Activated B cell treated with CpG ODN at 0.5 μM for 24 hours (primary cell): ENCODE data around the gene BCO2. TPM values are rescaled to one million over a fixed set of nuclear protein-coding genes. Genes with fewer than 3 reads are reported as not detected.

Source experiments
- ATAC-seq: fragments of 200-7000 bp; cut with Tn5 transposase; one replicate; pipeline ENCODE4 v1.10.0; 2021; ENCODE audit warnings: low read depth, mild to moderate bottlenecking, moderate library complexity
- CTCF ChIA-PET: fragments of 350-600 bp; sonication (Branson Sonifier 250); formaldehyde crosslinking; loops from one replicate; lab custom pipeline; 2021; ENCODE audit warnings: antibody characterized with exemption; lab: Charles Lee
- POLR2A ChIA-PET: fragments of 350-600 bp; sonication (Branson Sonifier 250); formaldehyde crosslinking; loops from one replicate; lab custom pipeline; 2021; ENCODE audit warnings: antibody characterized with exemption; lab: Charles Lee
- DNase-seq: peaks from one replicate; pipeline ENCODE4 v3.0.0; 2022
- H3K27ac Mint-ChIP-seq: one replicate; pipeline ENCODE4 v1.8.0; 2020; ENCODE audit warnings: mixed read lengths
- H3K27me3 Mint-ChIP-seq: one replicate; pipeline ENCODE4 v1.8.0; 2021; ENCODE audit warnings: mixed read lengths
- H3K36me3 Mint-ChIP-seq: one replicate; pipeline ENCODE4 v1.8.0; 2021; ENCODE audit warnings: low read depth, mixed read lengths
- H3K4me1 Mint-ChIP-seq: one replicate; pipeline ENCODE4 v1.8.0; 2021; ENCODE audit warnings: mixed read lengths
- H3K4me3 Mint-ChIP-seq: one replicate; pipeline ENCODE4 v1.8.0; 2020; ENCODE audit warnings: mild to moderate bottlenecking, mixed read lengths
- H3K9me3 Mint-ChIP-seq: one replicate; pipeline ENCODE4 v1.8.0; 2020; ENCODE audit warnings: mixed read lengths
- intact Hi-C: fragments of 100-400 bp; cut with micrococcal nuclease; formaldehyde crosslinking; loops from one replicate; pipeline ENCODE4 v1.15.1; 2024
- total RNA-seq: library from RNA; stranded (reverse); gene quantifications from 2 replicates; pipeline ENCODE4 v1.2.3, GENCODE V29; 2022
- TF ChIP-seq, protein P1 (sequence below): fragments of 200-600 bp; IDR thresholded peaks from one replicate; pipeline ENCODE4 v1.8.0; 2022; ENCODE audit warnings: antibody characterized with exemption, mild to moderate bottlenecking

The BCO2 gene
- total RNA-seq, 1 donor from 2014 or later = 1.4 TPM

DNA sequence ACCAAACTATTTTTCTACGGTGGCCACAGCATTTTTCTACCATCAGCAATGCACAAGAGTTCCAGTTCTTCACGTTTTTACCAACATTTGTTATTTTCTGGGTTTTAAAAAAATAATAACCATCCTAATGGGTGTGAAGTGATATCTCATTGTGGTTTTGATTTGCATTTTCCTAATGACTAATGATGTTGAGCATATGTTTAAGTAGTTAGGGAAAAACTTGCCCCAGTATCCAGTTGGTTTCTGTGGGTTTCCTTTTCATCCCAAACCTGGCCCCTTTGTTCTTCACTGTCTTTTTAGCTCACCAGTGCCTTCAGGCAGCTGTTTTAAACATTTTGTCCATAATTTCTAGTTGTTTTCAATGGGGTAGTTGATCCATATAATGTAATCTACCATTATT, 36.2 kb downstream of the BCO2 start:
- Mint-ChIP-seq H3K27me3 (no peaks in the 10 kb centered on the region), H3K27ac (no peak overlapping the region), H3K9me3 (no peaks in the 10 kb centered on the region), H3K36me3 (no peaks in the 10 kb centered on the region), H3K4me3 (no peak overlapping the region), H3K4me1 (peaks cover 7% of the 10 kb centered on the region)
- TF ChIP-seq, protein P1, sequence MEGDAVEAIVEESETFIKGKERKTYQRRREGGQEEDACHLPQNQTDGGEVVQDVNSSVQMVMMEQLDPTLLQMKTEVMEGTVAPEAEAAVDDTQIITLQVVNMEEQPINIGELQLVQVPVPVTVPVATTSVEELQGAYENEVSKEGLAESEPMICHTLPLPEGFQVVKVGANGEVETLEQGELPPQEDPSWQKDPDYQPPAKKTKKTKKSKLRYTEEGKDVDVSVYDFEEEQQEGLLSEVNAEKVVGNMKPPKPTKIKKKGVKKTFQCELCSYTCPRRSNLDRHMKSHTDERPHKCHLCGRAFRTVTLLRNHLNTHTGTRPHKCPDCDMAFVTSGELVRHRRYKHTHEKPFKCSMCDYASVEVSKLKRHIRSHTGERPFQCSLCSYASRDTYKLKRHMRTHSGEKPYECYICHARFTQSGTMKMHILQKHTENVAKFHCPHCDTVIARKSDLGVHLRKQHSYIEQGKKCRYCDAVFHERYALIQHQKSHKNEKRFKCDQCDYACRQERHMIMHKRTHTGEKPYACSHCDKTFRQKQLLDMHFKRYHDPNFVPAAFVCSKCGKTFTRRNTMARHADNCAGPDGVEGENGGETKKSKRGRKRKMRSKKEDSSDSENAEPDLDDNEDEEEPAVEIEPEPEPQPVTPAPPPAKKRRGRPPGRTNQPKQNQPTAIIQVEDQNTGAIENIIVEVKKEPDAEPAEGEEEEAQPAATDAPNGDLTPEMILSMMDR = no peak
- POLR2A ChIA-PET = no interaction called here
- intact Hi-C loops = loop anchor here (10.0 kb wide), 2 partner anchors 373 to 903 kb away; no protein-coding TSS in a partner anchor
- DNase-seq = no peak
- no peak for ATAC-seq
- CTCF ChIA-PET = interaction anchor here (0.8 to 1.1 kb wide), 3 partner anchors 8 to 69 kb away, joined by 3 to 4 read pairs (median 3); no protein-coding TSS in a partner anchor

DNA sequence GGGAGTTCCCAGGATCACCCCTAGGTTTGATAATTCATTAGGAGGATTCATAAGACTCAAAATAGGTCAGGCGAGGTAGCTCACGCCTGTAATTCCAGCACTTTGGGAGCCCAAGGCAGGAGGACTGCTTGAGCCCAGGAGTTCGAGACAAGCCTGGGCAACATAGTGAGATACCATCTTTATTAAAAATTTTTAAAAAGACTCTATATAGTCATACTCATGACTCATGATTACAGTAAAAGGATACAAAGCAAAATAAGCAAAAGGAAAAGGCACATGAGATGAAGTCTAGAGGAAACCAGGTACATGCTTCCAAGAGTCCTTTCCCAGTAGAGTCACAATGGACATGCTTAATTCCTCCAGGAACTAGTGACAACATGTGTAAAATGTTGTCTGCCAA, 37.0 kb downstream of the BCO2 start:
- Mint-ChIP-seq H3K4me3 (no peak overlapping the region), H3K4me1 (peaks cover 7% of the 10 kb centered on the region), H3K36me3 (no peaks in the 10 kb centered on the region), H3K9me3 (no peaks in the 10 kb centered on the region), H3K27me3 (no peaks in the 10 kb centered on the region), H3K27ac (no peak overlapping the region)
- no peak for ATAC-seq
- POLR2A ChIA-PET = no interaction called here
- TF ChIP-seq, protein P1 = no peak
- intact Hi-C loops = loop anchor here (10.0 kb wide), 2 partner anchors 373 to 903 kb away; no protein-coding TSS in a partner anchor
- CTCF ChIA-PET = interaction anchor here (0.8 to 1.1 kb wide), 3 partner anchors 8 to 68 kb away, joined by 3 to 4 read pairs (median 3); no protein-coding TSS in a partner anchor
- DNase-seq = no peak

DNA sequence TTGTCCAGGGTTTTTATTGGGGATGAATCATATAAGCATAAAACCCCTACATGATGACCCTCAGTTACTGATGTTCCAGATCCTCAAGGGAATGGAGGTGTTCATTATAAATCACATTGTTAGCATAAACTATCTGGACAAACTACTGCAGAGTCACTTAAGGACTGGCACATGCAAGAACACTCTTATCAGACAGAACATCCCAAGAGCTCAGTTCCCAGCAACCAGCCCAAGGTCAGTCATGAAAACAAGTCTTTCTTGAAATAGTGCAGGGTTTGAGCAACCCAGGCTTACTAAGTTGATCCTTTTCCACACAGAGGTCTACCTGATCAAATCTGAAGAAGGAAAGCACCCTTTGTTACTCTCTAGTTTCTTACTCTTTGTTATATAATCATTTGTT, 37.4 kb downstream of the BCO2 start:
- ChIA-PET POLR2A (no interaction called here), CTCF (interaction anchor here (1.0 kb wide), 1 partner anchor 8 kb away, joined by 3 read pairs; no protein-coding TSS in a partner anchor)
- H3K27me3 Mint-ChIP-seq = no peaks in the 10 kb centered on the region
- no peaks in the 10 kb centered on the region for H3K9me3 Mint-ChIP-seq
- intact Hi-C loops = loop anchor here (10.0 kb wide), 2 partner anchors 372 to 902 kb away; no protein-coding TSS in a partner anchor
- no peak for ATAC-seq
- H3K4me3 Mint-ChIP-seq = no peak overlapping the region
- H3K27ac Mint-ChIP-seq = no peak overlapping the region
- peaks cover 7% of the 10 kb centered on the region for H3K4me1 Mint-ChIP-seq
- TF ChIP-seq, protein P1 = no peak
- no peak for DNase-seq
- H3K36me3 Mint-ChIP-seq = no peaks in the 10 kb centered on the region

DNA sequence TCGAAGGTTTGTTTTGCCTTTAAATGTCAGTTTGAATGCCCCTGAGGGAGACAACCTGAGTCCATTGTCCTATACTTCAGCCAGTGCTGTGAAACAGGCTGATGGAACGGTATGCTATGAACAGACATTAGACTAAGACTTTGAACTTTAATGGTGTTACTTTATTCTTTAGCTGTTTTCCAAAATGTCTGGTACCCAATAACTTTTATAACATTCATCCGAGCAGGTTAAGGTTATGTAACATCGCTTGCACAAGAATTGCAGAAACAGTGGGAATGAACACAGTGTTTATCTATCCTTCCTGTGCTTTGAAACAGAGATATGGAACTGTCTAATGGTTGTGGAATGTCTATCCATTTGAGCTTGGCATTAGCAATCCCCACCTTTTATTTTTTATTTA, 38.4 kb downstream of the BCO2 start:
- no peaks in the 10 kb centered on the region for H3K36me3 Mint-ChIP-seq
- intact Hi-C loops = loop anchor here (10.0 kb wide), 2 partner anchors 371 to 901 kb away; no protein-coding TSS in a partner anchor
- TF ChIP-seq, protein P1 = no peak
- POLR2A ChIA-PET = no interaction called here
- H3K4me1 Mint-ChIP-seq = peaks cover 7% of the 10 kb centered on the region
- no peak overlapping the region for H3K4me3 Mint-ChIP-seq
- DNase-seq = no peak
- ATAC-seq = no peak
- no peak overlapping the region for H3K27ac Mint-ChIP-seq
- H3K27me3 Mint-ChIP-seq = no peaks in the 10 kb centered on the region
- CTCF ChIA-PET = interaction anchor here (11.5 kb wide), 1 partner anchor 66 kb away, joined by 166 read pairs; no protein-coding TSS in a partner anchor
- H3K9me3 Mint-ChIP-seq = no peaks in the 10 kb centered on the region

DNA sequence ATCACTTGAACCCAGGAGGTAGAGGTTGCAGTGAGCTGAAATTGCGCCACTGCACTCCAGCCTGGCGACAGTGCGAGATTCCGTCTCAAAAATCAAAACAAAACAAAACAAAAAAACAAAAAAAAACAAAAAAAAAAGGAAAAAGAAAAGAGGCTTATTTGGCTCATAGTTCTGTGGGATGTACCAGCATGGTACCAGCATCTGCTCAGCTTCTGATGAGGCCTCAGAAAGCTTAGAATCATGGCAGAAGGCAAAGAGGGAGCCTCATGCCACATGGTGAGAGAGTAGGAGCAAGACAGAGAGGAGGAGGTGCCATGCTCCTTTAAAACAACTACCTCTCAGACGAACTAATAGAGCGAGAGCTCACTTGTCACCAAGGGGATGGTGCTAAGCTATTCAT, 40.3 kb downstream of the BCO2 start:
- CTCF ChIA-PET = interaction anchor here (0.9 to 11.5 kb wide), 2 partner anchors 64 to 338 kb away, joined by 4 to 166 read pairs; no protein-coding TSS in a partner anchor
- no peak overlapping the region for H3K4me3 Mint-ChIP-seq
- H3K36me3 Mint-ChIP-seq = no peaks in the 10 kb centered on the region
- no peak overlapping the region for H3K27ac Mint-ChIP-seq
- ATAC-seq = no peak
- POLR2A ChIA-PET = no interaction called here
- TF ChIP-seq, protein P1 = no peak
- H3K4me1 Mint-ChIP-seq = peaks cover 9% of the 10 kb centered on the region
- H3K27me3 Mint-ChIP-seq = no peaks in the 10 kb centered on the region
- intact Hi-C loops = loop anchor here (5.0 to 10.0 kb wide), 3 partner anchors 369 to 1092 kb away; no protein-coding TSS in a partner anchor
- no peaks in the 10 kb centered on the region for H3K9me3 Mint-ChIP-seq
- DNase-seq = no peak
